ENCODE measurements around the gene PIK3R6. TPM values are rescaled to one million over a fixed set of nuclear protein-coding genes. Genes with fewer than 3 reads are reported as not detected.
A peak's percentile ranks its signal among the peaks of the same experiment; 100 is the strongest.
"Not testable (repeated sequence)": the region's sequence is repeated elsewhere in the genome, so short reads cannot be mapped to it uniquely, and the experiment has no call there.

Gene PIK3R6
- total RNA-seq, 3 donors from 2014 or later = 0.32 to 1.9 (median 1.7) TPM

DNA sequence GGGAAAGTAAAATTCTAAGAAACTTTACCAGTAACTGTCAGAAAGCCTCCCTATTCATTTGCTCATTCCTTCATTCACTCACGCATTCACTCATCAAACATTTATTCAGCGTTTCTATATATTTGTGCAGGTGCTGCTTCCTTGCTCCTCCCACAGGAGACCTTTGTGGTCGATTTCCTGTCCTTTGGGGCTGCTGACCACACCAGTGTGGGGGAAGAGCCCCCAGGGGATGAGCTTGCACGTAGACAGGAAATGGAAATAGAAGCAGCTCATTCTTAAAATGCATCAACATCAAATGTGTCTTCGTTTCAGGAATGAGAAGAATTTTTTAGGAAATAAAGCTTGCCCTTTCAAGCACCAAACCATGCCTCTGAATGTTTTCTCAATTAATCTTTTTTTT lies 9.6 kb downstream of the PIK3R6 start:
- TF ChIP-seq, protein P1, sequence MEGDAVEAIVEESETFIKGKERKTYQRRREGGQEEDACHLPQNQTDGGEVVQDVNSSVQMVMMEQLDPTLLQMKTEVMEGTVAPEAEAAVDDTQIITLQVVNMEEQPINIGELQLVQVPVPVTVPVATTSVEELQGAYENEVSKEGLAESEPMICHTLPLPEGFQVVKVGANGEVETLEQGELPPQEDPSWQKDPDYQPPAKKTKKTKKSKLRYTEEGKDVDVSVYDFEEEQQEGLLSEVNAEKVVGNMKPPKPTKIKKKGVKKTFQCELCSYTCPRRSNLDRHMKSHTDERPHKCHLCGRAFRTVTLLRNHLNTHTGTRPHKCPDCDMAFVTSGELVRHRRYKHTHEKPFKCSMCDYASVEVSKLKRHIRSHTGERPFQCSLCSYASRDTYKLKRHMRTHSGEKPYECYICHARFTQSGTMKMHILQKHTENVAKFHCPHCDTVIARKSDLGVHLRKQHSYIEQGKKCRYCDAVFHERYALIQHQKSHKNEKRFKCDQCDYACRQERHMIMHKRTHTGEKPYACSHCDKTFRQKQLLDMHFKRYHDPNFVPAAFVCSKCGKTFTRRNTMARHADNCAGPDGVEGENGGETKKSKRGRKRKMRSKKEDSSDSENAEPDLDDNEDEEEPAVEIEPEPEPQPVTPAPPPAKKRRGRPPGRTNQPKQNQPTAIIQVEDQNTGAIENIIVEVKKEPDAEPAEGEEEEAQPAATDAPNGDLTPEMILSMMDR (IDR thresholded peaks at IDR 0.05) = no peak
- ATAC-seq (peak; percentile 36), DNase-seq (no peak)
- Histone ChIP-seq H3K9me3 (no peaks in the 10 kb centered on the region), H3K36me3 (ENCODE audit: low read depth) (no peaks in the 10 kb centered on the region), H3K4me1 (ENCODE audit: low read depth) (no peaks in the 10 kb centered on the region), H3K4me3 (no peak overlapping the region)
- intact Hi-C loops (cut with DNase I, micrococcal nuclease) = no loop called here

DNA sequence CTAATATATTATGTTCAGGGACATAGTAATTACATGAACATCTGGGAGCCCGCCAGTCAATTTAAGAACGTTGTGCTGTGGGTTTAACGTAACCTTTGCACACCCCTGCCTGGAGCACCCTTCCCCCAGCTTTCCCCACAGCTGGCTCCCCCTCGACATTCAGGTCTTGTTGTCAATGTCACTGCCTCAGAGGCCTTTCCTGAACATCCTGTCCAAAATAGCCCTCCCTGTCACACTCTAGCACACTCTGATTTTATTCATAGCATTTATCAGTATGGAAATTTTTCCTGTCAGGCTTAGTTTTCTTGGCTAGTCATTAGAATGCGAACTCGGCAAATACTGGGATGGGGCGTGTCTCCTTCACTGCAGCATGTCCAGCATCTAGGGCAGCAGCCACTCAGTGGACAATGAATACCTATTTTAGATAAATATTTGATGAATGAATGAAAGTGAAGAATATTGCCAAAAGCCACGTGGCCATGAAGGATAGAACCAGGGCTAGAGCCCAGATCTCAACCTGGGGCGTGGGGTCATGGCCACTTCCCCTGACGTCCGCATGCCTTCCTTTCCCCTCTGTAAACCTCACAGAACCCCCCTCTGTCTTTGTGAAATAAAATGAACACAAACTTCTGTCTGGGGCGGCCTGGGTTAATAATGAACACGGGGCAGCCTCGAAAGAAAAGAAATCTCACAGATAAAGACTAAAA lies 10.5 kb downstream of the PIK3R6 start:
- intact Hi-C loops (cut with DNase I, micrococcal nuclease) = no loop called here
- TF ChIP-seq, protein P1 (IDR thresholded peaks at IDR 0.05) = no peak
- DNase-seq (no peak), ATAC-seq (no peak)
- no peaks in the 10 kb centered on the region for H3K4me1 ChIP-seq (ENCODE audit: low read depth)
- H3K9me3 ChIP-seq = no peaks in the 10 kb centered on the region
- no peaks in the 10 kb centered on the region for H3K36me3 ChIP-seq (ENCODE audit: low read depth)
- no peak overlapping the region for H3K4me3 ChIP-seq

DNA sequence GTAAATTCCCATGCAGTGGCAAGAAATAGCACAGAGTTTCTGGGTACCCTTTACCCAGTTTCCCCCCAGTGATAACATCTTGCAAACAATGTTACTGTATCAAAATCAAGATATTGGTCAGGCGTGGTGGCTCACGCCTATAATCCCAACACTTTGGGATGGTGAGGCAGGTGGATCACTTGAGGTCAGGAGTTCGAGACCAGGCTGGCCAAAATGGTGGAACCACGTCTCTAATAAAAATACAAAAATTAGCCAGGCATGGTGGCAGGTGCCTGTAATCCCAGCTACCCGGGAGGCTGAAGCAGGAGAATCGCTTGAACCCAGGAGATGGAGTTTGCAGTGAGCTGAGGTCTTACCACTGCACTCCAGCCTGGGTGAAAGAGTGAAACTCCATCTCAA lies 11.3 kb downstream of the PIK3R6 start:
- ATAC-seq; H3K36me3 ChIP-seq (ENCODE audit: low read depth); H3K4me3 ChIP-seq; H3K4me1 ChIP-seq (ENCODE audit: low read depth); intact Hi-C loops (cut with DNase I, micrococcal nuclease); DNase-seq; H3K9me3 ChIP-seq: not testable (repeated sequence)

DNA sequence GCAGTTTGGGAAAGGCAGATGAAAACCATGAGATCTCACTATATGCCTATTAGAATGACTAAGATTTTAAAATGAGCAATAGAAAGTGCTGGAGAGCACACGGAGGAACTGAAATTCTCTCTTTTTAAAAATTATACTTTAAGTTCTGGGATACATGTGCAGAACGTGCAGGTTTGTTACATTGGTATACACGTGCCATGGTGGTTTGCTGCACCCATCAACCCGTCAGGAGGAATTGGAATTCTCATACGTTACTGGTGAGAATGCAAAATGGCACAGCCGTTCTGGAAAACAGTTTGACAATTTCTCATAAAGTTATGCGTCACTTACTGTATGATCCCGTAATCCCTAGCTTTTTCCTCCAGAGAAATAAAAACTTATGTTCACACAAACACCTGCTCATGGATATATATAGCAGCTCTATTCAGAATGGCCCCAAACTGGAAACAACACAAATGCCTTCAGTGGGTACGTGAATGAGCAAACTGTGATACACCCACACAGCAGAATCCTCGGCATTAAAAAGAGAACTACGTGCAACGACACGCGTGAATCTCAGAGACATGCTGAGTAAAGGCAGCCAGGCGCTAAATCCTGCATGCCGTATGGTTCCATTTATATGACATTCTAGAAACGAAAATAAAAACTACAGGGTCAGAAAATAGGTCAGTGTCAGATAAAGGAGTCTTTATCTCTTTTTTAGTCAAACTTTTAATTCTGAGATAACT lies 11.8 kb downstream of the PIK3R6 start:
- Histone ChIP-seq H3K9me3 (no peaks in the 10 kb centered on the region), H3K4me1 (ENCODE audit: low read depth) (no peaks in the 10 kb centered on the region), H3K36me3 (ENCODE audit: low read depth) (no peaks in the 10 kb centered on the region), H3K4me3 (no peak overlapping the region)
- no peak for ATAC-seq
- no peak for DNase-seq
- TF ChIP-seq, protein P1 (IDR thresholded peaks at IDR 0.05) = no peak
- intact Hi-C loops (cut with DNase I, micrococcal nuclease) = no loop called here

DNA sequence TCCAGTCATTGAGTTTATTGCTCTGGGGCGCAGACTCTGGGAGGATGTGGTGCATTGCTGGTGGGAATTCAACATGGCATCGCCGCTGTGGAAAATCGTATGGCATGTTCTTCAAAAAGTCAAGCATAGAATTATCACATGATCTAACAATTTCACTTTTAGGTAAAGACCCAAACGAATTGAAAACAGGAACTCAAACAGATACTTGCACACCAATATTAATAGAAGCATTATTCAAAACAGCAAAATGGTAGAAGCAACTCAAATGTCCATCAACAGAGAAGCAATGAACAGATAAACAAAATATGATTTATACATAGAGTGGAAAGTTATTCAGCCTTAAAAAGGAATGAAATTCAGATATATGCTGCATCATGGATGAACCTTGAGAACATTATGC lies 15.9 kb downstream of the PIK3R6 start:
- intact Hi-C loops (cut with DNase I, micrococcal nuclease) = no loop called here
- H3K9me3 ChIP-seq = no peaks in the 10 kb centered on the region
- no peak for DNase-seq
- ATAC-seq = no peak
- H3K4me3 ChIP-seq = no peak overlapping the region
- TF ChIP-seq, protein P1 (IDR thresholded peaks at IDR 0.05) = no peak
- H3K36me3 ChIP-seq (ENCODE audit: low read depth) = no peaks in the 10 kb centered on the region
- no peaks in the 10 kb centered on the region for H3K4me1 ChIP-seq (ENCODE audit: low read depth)

DNA sequence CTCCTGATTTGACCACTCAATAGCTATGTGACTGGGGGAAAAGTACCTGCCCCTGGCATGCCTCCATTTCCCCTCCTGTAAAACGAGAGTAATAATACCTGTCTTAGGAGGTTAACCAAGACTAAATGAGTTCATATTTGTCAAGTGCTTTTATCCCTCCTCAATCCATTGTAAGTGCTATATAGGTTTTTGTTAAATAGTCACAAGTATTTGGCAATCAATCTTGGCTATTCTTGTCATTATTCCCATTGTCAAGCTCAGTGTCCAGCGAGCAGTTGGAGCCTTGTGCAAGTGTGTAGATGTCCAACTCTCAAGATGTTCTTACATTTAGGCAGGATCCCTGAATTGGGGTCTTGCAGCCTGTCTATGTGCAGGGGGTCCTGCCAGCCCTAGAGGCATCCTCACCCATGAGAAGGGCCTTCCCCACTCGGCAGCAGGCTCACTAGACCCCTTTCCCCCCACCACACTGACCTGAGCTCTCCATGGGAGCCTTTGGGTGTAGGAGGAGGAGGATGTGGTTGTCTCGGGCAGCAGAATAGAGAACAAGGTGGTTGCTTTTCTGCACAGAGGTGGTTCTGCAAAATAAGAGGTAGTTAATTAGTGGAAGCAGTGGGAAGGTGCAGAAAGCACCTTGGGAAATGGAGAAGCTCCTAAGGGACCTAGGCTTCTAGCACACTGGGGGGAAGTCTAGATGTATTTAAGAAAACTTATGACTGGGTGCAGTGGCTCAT lies 18.0 kb downstream of the PIK3R6 start:
- DNase-seq = no peak
- H3K9me3 ChIP-seq = no peaks in the 10 kb centered on the region
- TF ChIP-seq, protein P1 (IDR thresholded peaks at IDR 0.05) = no peak
- no peak for ATAC-seq
- H3K4me3 ChIP-seq = no peak overlapping the region
- no peaks in the 10 kb centered on the region for H3K36me3 ChIP-seq (ENCODE audit: low read depth)
- no peaks in the 10 kb centered on the region for H3K4me1 ChIP-seq (ENCODE audit: low read depth)
- intact Hi-C loops (cut with DNase I, micrococcal nuclease) = no loop called here

Data from mucosa of descending colon (tissue), 3 donors.